HG03060 (cell line): ENCODE data around the gene SPACA7.

Experiments used
- ATAC-seq: cut with Tn5 transposase; IDR thresholded peaks from one replicate; pipeline ENCODE4 v1.9.1; 2021; ENCODE audit warnings: low read depth, moderate number of reproducible peaks; ENCODE audit not compliant: unreplicated experiment

SPACA7 gene

GRCh38 chr13:112376050-112376681 is at the start of gene SPACA7:
TSS of gene SPACA7 (plus strand) at chr13:112376355. CDS start at chr13:112376386, 31 bp downstream.
- no peak for ATAC-seq

GRCh38 chr13:112326821-112327370 is 49.3 kb upstream of the SPACA7 start:
- ATAC-seq: no peak

- ATAC-seq: no peak
Measured at GRCh38 chr13:112328936-112329335, 47.2 kb upstream of the SPACA7 start.

- no peak for ATAC-seq
Measured at GRCh38 chr13:112329376-112329775, 46.8 kb upstream of the SPACA7 start.

- no peak for ATAC-seq
Measured at GRCh38 chr13:112330066-112330465, 46.1 kb upstream of the SPACA7 start.

GRCh38 chr13:112330479-112331381 is 45.4 kb upstream of the SPACA7 start:
- no peak for ATAC-seq

- ATAC-seq: no peak
Measured at GRCh38 chr13:112331675-112332074, 44.5 kb upstream of the SPACA7 start.

- no peak for ATAC-seq
Measured at GRCh38 chr13:112332727-112333126, 43.4 kb upstream of the SPACA7 start.

GRCh38 chr13:112333756-112334543 is 42.2 kb upstream of the SPACA7 start:
- no peak for ATAC-seq

GRCh38 chr13:112335135-112335534 is 41.0 kb upstream of the SPACA7 start:
- ATAC-seq: no peak

- no peak for ATAC-seq
Measured at GRCh38 chr13:112341446-112341845, 34.7 kb upstream of the SPACA7 start.

- no peak for ATAC-seq
Measured at GRCh38 chr13:112341976-112342735, 34.0 kb upstream of the SPACA7 start.

GRCh38 chr13:112342841-112343361 is 33.3 kb upstream of the SPACA7 start:
- no peak for ATAC-seq

GRCh38 chr13:112343591-112343990 is 32.6 kb upstream of the SPACA7 start:
- no peak for ATAC-seq

GRCh38 chr13:112345826-112346172 is 30.4 kb upstream of the SPACA7 start:
- no peak for ATAC-seq

GRCh38 chr13:112346173-112346898 is 29.8 kb upstream of the SPACA7 start:
- no peak for ATAC-seq

GRCh38 chr13:112346899-112347229 is 29.3 kb upstream of the SPACA7 start:
- no peak for ATAC-seq

- no peak for ATAC-seq
Measured at GRCh38 chr13:112347986-112348385, 28.2 kb upstream of the SPACA7 start.

- no peak for ATAC-seq
Measured at GRCh38 chr13:112348642-112349345, 27.4 kb upstream of the SPACA7 start.
